ENCODE measurements around the gene ZC3H13. TPM values are rescaled to one million over a fixed set of nuclear protein-coding genes. Genes with fewer than 3 reads are reported as not detected.
A peak's percentile ranks its signal among the peaks of the same experiment; 100 is the strongest.

Gene ZC3H13
- 10 to 100 TPM; 37.2 to 69.4 (median 43.5) TPM for polyA plus RNA-seq (ENCODE audit: insufficient read length in 12 of 12)
- long read RNA-seq, donor 1, partial matches to known transcripts = 31 of 31 reads
- long read RNA-seq, donor 1, other reads (novel, unspliced or antisense) = 0 of 31 reads
- long read RNA-seq, donor 2, partial matches to known transcripts = 0 of 2 reads
- long read RNA-seq, donor 2, other reads (novel, unspliced or antisense) = 0 of 2 reads
- long read RNA-seq, donor 3, partial matches to known transcripts = 14 of 14 reads
- long read RNA-seq, donor 3, other reads (novel, unspliced or antisense) = 0 of 14 reads
- long read RNA-seq, donor 4, partial matches to known transcripts = 0 of 1 reads
- long read RNA-seq, donor 4, other reads (novel, unspliced or antisense) = 0 of 1 reads
- long read RNA-seq, donor 5, partial matches to known transcripts = 20 of 20 reads
- long read RNA-seq, donor 5, other reads (novel, unspliced or antisense) = 0 of 20 reads
- long read RNA-seq, donor 6, partial matches to known transcripts = 16 of 16 reads
- long read RNA-seq, donor 6, other reads (novel, unspliced or antisense) = 0 of 16 reads
- long read RNA-seq, donor 7, partial matches to known transcripts = 9 of 9 reads
- long read RNA-seq, donor 7, other reads (novel, unspliced or antisense) = 0 of 9 reads
- long read RNA-seq, donor 8, partial matches to known transcripts = 28 of 28 reads
- long read RNA-seq, donor 8, other reads (novel, unspliced or antisense) = 0 of 28 reads
- long read RNA-seq, donor 9, partial matches to known transcripts = 5 of 5 reads
- long read RNA-seq, donor 9, other reads (novel, unspliced or antisense) = 0 of 5 reads
- long read RNA-seq, donor 10, partial matches to known transcripts = 14 of 14 reads
- long read RNA-seq, donor 10, other reads (novel, unspliced or antisense) = 0 of 14 reads
- long read RNA-seq, donor 11, partial matches to known transcripts = 9 of 9 reads
- long read RNA-seq, donor 11, other reads (novel, unspliced or antisense) = 0 of 9 reads

DNA sequence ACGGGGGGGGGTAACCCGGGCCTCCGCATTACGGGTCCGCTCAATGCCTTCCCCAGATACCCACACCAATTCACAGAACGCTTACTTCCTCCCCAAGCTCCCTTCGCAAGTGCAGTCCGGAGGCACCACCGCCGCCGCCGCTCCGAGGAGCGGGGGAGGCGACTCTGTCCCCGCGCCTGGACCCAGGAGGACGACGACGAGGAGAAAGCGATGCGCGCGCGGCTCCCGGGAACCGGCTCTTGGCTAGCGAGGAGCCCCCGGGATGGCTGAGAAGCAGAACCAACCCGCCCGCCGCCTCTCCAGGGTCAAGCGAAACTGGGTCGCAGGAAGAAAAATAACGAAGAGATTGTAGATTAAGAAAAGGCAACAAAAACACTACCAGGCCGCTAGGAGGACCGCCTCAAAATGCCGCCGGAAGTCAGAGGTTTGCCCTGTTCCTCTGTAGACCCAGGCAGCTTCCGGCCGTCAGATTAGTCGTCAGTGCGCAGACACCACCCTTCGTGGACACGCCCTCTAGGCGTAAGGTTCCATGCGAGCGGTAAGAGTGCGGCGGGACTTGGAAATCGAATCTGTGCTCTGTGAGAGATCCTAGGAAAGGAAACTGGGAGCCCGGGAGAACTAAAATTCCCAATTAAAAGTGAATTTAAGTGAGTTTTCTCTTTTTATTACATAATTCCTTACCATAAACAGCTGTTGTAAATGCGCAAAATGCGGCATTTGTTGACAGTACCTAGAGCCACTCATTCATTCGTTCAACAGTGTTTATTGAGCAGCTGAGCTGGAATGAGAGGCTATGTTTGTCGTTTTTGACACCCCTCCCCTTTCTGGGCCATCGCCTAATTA is at the start of gene ZC3H13:
TSS of gene ZC3H13 (minus strand) at position 428 of the 843 bp plus-strand sequence. CDS start 7,239 bp downstream, outside the sequence.
- peak; percentile 94 for DNase-seq

GRCh38 chr13:46102255-46102605 is 49.7 kb upstream of the ZC3H13 start:
- DNase-seq = no peak

DNA sequence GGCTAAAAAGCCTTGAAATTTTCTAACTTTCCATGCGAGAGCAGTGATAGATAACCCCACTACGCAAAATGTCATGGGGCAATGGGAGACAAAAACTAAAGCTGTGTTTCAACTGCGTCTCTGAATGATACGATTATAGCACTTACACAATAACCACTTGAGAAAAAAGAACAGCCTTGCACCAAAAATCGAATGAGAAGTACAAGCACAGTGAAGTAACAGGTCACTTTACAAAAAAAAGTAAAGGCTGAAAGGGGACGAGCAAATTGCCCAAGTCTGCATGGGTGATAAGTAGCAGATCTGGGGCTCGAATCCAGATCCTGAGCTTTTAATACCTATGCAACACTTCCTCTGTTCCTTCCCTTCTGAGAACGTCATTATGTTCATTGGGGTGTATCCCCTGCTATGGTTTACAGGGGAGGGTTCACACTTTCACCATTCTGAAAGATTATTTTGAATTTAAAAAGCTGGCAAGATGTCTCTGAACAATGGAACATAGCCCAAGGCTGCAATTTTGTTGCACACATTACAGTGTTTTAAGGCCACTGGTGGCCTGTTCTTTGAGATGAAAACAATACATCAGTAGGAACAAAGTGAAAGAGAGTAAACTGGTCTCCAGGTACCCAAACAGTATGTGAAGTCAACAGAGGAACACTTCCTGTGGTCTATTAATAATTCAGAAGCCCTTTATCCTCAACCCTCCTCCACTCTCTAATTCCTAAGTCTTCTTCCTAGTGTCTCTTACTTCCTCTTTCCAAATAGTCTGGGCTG is 49.1 kb upstream of the ZC3H13 start:
- DNase-seq = no peak

DNA sequence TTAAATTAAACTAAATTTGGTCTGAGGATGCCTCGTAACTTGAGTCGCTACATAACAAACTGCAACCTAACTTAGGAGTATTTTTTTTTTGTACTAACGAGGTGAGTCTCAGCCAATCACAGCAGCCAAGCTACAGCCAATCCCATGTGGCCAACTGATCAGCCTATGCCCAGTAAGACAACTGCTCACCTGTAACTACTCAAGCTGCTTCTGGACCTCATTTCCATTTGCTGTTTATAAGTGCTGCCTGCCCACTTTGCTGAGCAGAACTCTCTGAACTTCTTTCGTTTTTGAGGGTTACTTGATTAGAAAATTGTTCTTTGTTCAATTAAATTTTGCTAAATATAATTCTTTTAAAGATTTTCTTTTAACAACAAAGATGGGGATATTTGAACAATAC is 48.5 kb upstream of the ZC3H13 start:
- DNase-seq = no peak

DNA sequence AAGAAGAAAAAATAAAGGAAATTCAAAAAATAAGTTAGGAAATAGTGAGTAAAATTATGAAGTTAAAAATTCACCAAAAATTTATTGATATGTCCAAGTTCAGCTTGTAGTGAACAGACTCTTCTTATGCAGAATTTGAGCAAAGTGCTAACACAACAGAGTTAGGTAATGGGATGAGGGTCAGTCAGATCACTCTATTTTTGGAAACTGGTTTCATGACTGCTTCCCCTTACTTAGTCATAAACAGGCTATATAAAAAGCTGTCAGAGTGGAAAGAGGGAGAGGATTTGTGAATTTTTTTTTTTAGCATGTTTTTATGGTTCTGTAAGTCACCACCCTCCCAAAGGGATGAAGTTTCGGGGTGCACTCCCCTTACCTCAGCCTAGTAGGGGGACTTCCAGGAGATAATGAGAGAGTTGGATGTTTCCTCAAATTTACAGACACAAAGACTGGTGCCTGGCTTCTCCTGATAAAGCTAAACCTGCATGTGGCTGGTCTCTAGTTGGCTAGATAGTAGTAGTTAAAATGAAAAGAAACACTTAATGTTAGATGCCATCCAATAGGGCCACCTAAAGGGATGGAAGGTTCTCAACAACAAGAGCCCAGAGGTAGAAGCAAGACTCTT is 47.8 kb upstream of the ZC3H13 start:
- DNase-seq = no peak

GRCh38 chr13:46097663-46098062 is 45.1 kb upstream of the ZC3H13 start:
- no peak for DNase-seq

DNA sequence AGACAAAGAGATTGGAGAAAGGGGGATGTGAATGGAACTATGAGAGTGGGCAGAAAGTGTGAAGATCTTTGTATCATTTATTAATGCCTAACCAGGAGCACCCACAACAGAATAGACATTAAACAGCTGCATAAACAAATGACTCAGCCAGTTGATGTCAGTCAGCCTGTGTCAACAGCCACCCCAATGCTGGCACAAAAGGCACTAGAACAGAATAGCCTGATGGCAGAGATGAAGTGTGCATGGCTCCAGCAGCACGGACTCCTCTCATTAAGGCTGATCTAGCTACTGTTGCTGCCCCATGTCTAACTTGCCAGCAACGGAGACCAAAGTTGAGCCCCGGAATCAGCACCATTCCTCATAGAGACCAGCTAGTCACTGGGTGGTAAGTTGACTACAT is 44.5 kb upstream of the ZC3H13 start:
- no peak for DNase-seq

DNA sequence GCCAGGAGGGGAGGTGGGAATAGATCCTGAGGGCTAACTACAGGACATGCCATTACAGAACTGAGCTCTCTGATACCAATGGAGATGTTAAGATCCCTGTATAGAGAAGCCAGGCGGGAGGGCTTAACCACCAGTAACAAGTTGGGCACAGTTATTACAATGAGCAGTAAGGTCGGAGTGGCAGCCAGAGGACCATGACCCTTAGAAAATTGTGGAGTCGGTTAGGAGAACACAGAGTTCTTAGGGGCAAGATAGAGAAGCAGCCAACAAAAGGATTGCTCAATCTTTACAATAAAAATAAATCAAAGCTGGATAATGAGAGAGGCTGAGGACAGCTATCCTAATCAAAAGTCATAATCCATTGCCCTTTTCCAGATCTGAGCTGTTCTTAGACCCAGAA is 41.9 kb upstream of the ZC3H13 start:
- no peak for DNase-seq

DNA sequence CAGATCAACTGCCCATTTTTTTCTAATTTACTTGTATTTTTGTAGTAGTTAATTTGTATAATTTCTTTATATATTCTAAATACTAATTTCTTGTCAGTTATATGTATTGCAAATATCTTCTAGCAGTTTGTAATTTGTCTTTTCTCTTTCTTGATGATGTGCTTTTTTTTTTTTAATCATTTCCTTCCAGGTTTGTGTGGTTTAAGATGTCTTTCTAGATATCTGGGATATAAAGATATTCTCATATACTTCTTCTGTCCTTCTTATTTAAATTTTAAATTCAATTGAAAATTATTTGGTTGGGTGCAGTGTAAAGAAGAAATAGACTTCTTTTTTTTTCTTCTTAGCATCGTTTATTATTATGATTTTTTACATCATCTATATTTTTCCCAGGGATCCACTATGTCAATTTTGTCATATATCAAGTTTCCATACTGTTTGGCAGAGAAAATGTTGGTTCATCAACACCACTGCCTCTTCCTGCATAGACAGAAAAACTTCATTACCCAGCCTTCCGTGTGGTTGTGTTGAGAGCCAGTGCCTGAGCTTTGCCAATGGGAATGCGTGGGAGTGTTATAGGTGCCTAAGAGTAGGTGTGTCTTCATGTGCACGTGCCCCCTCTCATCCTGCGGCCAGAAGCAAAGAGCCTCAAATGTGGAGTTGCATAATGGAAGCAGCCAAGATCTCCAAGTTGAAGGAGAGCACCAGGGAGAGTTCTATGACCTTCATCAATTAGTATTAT is 36.4 kb upstream of the ZC3H13 start:
- DNase-seq = no peak

DNA sequence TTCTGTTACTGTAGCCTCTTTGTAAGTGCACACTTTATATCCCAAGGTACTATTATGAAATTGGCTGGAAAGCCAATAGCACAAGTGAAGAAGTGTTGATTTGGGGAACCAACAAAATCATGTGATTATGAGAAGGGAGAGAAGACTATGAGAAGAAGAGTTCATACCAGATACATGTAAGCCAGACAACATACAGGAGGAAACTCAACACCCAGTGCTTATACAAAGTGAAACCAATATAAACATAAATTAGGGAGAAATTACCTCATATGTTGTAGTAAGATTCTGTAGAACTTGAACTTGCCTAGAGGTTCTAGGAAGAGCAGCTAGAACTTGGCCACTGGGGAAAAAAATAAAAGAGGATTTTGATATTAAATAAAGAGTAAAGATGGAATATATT is 34.9 kb upstream of the ZC3H13 start:
- no peak for DNase-seq

DNA sequence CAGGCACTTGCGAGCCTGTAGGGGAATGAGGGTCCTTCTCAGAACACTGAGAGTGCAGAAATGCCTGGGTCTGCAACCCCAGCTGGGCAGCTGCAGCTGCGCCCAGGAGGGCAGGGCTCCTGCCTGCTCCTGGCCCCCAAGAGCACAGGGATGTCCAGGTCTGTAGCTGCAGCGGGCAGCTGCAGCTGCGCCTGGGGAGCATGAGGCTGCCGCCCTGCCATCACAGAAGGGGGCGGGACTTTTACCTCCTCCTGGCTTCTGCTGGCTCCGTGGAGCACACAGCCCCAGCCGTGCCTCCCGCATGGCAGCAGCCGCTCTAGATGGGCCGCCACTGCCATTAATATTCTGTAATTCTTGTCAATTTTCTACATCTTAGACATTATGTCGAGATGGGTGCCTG is 34.4 kb upstream of the ZC3H13 start:
- DNase-seq = no peak

GRCh38 chr13:46086421-46086922 is 33.9 kb upstream of the ZC3H13 start:
- no peak for DNase-seq

DNA sequence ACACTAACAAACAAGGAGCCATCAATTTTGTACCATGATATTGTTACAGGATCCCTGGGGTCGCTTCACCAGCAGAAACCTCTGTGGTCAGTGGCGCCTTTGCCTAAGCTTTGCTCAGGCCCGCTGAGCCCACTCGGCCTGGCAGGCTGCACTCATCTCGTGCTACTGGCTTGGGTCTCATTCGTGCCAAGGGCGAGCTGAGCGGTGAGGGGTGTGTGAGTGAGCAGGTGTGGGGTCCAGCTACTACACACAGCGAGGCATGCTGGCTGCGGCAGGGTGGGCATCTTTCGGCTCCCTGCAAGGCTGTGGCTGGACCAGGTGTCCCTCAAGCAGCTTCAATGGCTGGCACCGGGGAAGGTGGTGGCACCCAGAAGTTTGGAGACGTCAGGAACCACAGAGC is 33.2 kb upstream of the ZC3H13 start:
- no peak for DNase-seq

- DNase-seq = no peak
Observed at GRCh38 chr13:46082324-46082723, 29.8 kb upstream of the ZC3H13 start.

DNA sequence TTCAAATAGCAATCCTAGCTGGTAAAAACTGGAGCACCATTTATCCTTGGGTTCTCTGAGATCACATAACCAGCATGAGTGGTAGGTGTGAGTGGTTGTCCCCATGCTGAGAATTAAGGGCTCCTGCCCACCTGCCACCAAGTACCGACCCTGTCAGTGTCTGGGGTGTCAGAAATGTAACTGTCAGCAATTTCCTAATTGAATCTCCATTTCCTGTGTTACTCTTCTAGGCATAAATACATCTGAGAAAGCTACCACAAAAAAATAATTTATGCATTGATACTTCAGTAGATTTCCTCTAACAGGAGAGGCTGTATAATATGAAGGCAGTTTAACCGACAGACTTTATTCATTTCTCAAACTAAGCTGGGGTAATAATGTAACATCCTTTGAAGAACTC is 27.2 kb upstream of the ZC3H13 start:
- DNase-seq = no peak

DNA sequence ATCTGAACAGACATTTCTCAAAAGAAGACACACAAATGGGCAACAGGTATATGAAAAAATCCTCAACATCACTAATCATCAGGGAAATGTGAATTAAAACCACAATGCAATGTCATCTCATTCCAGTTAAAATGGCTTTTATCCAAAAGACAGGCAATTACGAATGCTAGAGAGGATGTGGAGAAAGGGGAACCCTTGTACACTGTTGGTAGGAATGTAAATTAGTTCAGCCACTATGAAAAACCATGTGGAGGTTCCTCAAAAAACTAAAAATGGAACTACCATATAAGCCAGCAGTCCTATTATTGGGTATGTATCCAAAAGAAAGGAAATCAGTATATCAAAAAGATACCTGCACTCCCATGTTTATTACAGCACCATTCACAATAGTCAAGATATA is 24.7 kb upstream of the ZC3H13 start:
- DNase-seq = no peak

DNA sequence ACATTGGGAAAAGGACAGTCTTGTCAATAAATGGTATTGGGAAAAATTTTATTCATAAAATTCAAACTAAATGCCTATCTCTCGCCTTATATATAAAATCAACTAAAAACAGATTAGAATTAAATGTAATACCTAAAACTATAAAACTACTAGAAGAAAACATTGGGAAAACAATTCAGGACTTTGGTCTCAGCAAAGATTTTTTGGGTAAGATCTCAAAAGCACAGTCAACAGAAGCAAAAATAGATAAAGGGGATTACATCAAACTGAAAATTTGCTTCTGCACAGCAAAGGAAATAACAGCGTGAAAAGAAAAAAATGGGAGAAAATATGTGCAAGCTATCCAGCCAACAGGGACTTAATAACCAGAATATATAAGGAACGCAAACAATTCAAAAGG is 24.3 kb upstream of the ZC3H13 start:
- DNase-seq = no peak

- no peak for DNase-seq
Observed at GRCh38 chr13:46075811-46076210, 23.3 kb upstream of the ZC3H13 start.

- no peak for DNase-seq
Observed at GRCh38 chr13:46071590-46072249, 19.2 kb upstream of the ZC3H13 start.

Measured in muscle of arm (tissue), 14 donors.